BJ (cell line): ENCODE data around the gene LZTR1. TPM values are rescaled to one million over a fixed set of nuclear protein-coding genes. Genes with fewer than 3 reads are reported as not detected.
"Not testable (repeated sequence)": the region's sequence is repeated elsewhere in the genome, so short reads cannot be mapped to it uniquely, and the experiment has no call there.

Experiments used
- CTCF ChIA-PET: fragments of 350-600 bp; formaldehyde crosslinking; extraction: SDS; loops from one replicate; lab custom pipeline; 2021; ENCODE audit warnings: antibody characterized with exemption, inconsistent platforms; lab: Yijun Ruan, JAX
- POLR2A ChIA-PET: fragments of 300-600 bp; sonication (Branson Sonifier 250); formaldehyde crosslinking; extraction: SDS; loops from one replicate; lab custom pipeline; 2021; ENCODE audit warnings: antibody characterized with exemption; lab: Charles Lee
- DNase-seq: peaks from one replicate; pipeline ENCODE4 v3.0.0-alpha.2; 2011; ENCODE audit warnings: low read depth
- H3K27me3 ChIP-seq: 2 replicates; pipeline ENCODE4 v1.6.0; 2011; ENCODE audit warnings: low read length; ENCODE audit not compliant: control insufficient read depth, insufficient read depth
- H3K36me3 ChIP-seq: 2 replicates; pipeline ENCODE4 v1.5.1; 2011; ENCODE audit warnings: low read length; ENCODE audit not compliant: control insufficient read depth, insufficient read depth
- H3K4me3 ChIP-seq: 2 replicates; pipeline ENCODE4 v1.5.1; 2011; ENCODE audit warnings: low read depth, mild to moderate bottlenecking, control low read depth, low read length
- CTCF ChIP-seq: IDR thresholded peaks from 2 replicates; pipeline ENCODE4 v1.5.1; 2011; ENCODE audit warnings: low read depth, mild to moderate bottlenecking, control low read depth, inconsistent platforms, low read length, moderate library complexity; ENCODE audit not compliant: insufficient read depth
- polyA plus RNA-seq: library from polyadenylated mRNA; depleted of rRNA; stranded (reverse); fragments of >200 nt; gene quantifications from 2 replicates; pipeline ENCODE4 v1.2.3, GENCODE V29; 2011

LZTR1 gene
- polyA plus RNA-seq, 1 experiment = 45.9 TPM

- no peaks in the 10 kb centered on the region for H3K36me3 ChIP-seq
- DNase-seq = no peak
- TF ChIP-seq CTCF = no peak
- H3K4me3 ChIP-seq = no peak overlapping the region
- ChIA-PET POLR2A (no interaction called here), CTCF (interaction anchor here (1.0 to 2.3 kb wide), 2 partner anchors 11 to 12 kb away, joined by 3 to 14 read pairs; no protein-coding TSS in a partner anchor)
- peaks cover 4% of the 10 kb centered on the region; the same call in 1 of the 2 replicates for H3K27me3 ChIP-seq
Observed at GRCh38 chr22:21032868-21033688, 51.0 kb downstream of the LZTR1 start.

GRCh38 chr22:21033895-21034294 lies 51.8 kb downstream of the LZTR1 start:
- CTCF ChIA-PET = interaction anchor here (2.3 kb wide), 1 partner anchor 13 kb away, joined by 14 read pairs; no protein-coding TSS in a partner anchor
- POLR2A ChIA-PET = no interaction called here

GRCh38 chr22:21034989-21035388 lies 52.9 kb downstream of the LZTR1 start:
- ChIA-PET POLR2A (interaction anchor here (0.7 kb wide), 1 partner anchor 52 kb away, joined by 3 read pairs; no protein-coding TSS in a partner anchor), CTCF (no interaction called here)
- Histone ChIP-seq H3K36me3 (no peaks in the 10 kb centered on the region), H3K27me3 (peaks cover 4% of the 10 kb centered on the region; the same call in 1 of the 2 replicates), H3K4me3 (no peak overlapping the region)
- no peak for DNase-seq
- TF ChIP-seq CTCF = no peak

More at GRCh38 chr22:21033895-21034294, 51.8 kb downstream of the LZTR1 start:
- TF ChIP-seq CTCF = no peak
- Histone ChIP-seq H3K36me3 (no peaks in the 10 kb centered on the region), H3K27me3 (peaks cover 4% of the 10 kb centered on the region; the same call in 1 of the 2 replicates), H3K4me3 (no peak overlapping the region)
- DNase-seq = no peak

- TF ChIP-seq CTCF = no peak
- ChIA-PET CTCF (interaction anchor here (0.9 to 1.4 kb wide), 3 partner anchors 32 to 64 kb away, joined by 3 to 5 read pairs (median 3); no protein-coding TSS in a partner anchor), POLR2A (no interaction called here)
- no peak for DNase-seq
- Histone ChIP-seq H3K27me3 (no peaks in the 10 kb centered on the region), H3K4me3 (no peak overlapping the region), H3K36me3 (no peaks in the 10 kb centered on the region)
Observed at GRCh38 chr22:21038405-21038804, 56.3 kb downstream of the LZTR1 start.

GRCh38 chr22:21039158-21039557 lies 57.1 kb downstream of the LZTR1 start:
- CTCF ChIA-PET = not testable (repeated sequence)

More at GRCh38 chr22:21039158-21039557, 57.1 kb downstream of the LZTR1 start:
- H3K4me3 ChIP-seq, H3K27me3 ChIP-seq, DNase-seq, H3K36me3 ChIP-seq, POLR2A ChIA-PET: not testable (repeated sequence)
